Amygdala (tissue), 56 donors: Measurements from ENCODE around the gene ARPC2.
A peak's percentile ranks its signal among the peaks of the same experiment; 100 is the strongest.

Experiments used
- DNase-seq, 56 donors: peaks; one replicate each; lab custom pipeline; 2025; lab: John Stamatoyannopoulos, UW

The ARPC2 gene

GRCh38 chr2:218252509-218253231, 35.7 kb downstream of the ARPC2 start:
- DNase-seq, result peak in 2 of 56 donors; percentile 8 to 27

DNA sequence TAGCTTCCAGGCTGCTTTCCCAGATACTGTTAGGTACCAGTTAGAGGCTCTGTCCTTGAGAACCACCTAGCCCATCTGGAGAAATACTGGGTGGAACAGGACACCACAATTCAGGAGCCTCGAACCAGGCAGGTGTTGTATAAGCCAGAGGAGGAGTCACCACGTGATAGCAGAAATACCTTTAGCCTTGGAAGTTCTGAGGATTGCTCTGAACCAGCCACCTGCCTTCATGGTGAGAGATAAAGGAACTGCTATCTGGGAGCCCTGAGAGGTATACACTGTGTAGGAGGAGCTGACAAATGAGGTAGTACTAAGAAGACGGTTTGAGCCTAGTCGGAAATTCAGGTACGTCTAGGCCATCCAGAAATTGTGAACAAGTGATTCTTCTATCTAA, 36.2 kb downstream of the ARPC2 start:
- DNase-seq, result no peak

DNA sequence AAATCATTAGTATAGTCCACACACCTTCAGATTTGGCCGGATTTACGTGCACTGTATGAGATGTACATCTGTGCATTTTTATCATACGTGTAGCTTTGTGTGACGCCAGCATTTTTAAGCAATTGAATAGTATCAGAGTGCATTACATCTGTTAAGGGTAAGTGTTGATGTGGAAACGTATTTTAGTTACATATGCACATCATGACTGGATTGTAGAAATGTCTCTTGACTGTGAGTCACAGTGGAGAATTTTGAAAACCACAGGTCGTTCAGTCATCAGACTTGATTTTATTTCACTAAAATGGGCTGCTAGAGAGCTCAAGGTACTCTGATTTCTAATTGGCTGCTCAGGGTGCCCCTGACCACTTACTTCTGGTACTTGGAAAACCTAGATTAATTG, 38.5 kb downstream of the ARPC2 start:
- no peak for DNase-seq

DNA sequence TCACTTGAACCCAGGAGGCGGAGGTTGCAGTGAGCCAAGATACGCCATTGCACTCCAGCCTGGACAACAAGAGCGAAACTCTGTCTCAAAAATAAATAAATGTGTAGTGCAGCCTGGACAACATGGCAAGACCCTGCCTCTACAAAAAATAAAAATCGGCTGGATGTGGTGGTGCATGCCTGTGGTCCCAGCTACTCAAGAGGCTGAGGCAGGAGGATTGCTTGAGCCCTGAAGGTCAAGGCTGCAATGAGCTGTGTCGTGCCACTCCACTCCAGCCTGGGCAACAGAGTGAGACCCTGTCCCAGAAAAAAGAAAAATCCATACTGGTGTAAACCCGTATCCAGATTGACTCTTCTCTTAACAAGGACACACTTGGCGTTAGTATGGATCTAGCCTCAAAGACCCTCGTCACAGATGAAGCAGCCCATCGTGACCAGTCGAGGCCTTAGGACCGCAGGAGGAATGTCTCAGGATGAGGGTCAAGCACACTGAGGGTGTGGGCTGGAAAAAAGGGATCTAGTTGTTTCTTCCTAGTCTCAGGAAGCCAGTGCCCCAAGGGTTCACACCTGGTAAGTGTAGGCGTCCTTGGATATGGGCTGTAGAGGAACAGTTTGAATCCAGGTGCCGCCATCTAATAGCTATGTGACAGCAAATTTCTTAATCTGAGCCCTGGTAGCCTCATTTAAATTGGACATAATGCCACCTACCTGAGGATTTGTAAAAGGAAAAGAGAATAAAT, 39.8 kb downstream of the ARPC2 start:
- DNase-seq, result no peak

DNA sequence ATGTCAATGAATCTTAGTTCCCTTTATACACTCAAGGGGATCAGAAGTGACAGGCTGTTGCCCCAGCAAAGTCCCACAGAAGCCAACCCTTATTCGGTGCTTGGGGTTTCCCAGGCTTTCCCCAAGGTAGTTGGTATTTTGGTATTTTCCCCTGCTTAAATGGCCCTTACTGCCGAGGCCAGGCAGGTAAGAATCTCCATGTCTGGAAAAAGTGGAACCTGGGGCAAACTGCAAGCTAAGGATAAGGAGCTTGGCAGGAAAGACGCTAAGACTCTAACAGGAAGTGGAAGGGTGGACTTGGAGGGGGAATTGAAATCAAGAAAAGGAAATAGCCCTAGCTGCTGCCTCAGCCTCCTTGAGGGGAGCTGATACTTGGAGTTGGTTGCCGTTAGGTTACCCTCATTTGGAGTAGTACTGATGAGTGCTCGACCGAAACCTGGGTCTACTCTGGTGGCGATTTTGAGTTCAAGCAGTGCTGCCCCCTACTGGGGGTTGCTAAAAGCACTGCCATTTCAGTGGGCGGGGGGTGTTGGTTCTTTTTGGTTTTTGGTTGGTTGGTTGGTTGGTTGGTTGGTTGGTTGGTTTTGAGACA, 40.5 kb downstream of the ARPC2 start:
- peak in 6 of 56 donors; percentile 9 to 44 (median 28) for DNase-seq

DNA sequence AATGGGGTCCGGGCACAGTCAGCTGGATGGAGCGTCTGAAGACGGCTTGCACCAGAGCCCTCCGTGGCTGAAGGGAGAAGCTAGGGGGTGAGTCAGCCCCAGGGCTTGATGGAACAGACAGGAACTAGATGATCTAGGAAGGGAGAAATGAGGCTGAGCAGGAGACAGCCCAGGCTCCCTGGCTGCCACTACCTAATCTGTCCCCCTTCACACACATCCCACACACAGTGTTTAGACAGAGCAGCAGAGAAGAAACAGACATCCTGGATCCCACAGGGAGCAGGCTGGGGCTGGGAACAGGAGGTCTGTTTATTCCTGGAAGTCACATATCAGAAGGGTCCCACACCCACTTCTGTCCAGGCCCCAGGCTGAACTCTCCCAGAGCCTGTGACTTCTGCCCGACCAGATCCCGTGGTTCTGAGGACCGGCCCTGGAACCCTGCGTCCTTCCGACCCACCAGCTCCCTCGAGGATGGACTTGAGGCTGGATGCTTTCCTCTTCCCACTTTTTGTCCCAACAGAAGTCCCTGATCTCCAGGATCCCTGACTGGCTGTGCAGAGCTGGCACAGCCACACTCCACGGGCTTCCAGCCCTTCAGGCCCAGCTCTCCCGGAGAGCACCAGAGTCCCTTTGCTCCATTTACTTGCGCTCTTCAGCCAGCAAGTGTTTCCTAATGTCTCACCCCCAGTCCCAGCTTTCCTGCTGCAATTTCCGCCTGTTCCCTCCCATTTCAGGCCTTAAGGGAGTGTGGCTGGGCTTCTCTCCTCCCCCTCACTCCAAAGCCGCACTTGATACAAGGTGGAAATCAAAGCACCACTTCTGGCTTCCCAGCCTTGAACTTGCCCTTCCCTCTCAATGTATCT, 42.3 kb downstream of the ARPC2 start:
- DNase-seq, result peak in 2 of 56 donors; percentile 9 to 19

GRCh38 chr2:218260166-218260565, 43.2 kb downstream of the ARPC2 start:
- DNase-seq, result no peak

DNA sequence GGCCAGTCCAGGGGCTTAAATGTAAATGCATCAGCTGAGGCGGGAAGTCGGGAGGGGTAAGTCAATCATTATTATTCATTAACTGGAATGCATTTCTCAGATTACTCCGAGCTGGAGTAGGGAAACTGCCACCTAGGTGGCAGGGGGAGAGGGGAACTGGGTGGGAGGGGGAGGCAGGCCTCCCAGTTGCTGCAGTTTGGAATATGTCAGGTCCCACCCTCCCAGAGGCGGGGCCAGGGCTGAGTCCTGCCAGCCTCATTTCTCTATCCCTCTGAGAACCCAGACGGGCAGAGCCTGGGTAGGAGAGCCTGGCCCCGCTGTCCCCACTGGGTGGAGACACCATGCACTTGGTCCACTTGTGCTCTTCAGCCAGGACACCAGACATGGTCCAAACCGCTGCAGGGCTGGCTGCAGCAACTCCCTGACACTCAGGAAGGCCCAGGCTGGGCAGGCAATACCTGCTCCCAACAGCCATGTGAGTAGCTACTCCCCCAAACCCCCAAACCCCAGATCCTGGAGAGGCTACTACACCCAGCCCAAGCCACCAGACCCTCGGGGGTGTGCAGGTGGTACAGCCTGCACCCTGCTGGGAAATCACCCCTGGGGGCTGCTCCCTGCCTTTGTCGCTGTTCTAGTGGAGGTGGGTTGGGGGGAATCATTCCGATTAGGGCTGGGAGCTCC, 43.9 kb downstream of the ARPC2 start, which contains the start of gene GPBAR1:
Gene GPBAR1, plus strand, starts transcription at position 274 of the 681 bp plus-strand sequence. CDS start 1,710 bp downstream, outside the sequence.
- no peak for DNase-seq

- DNase-seq, result no peak
Measured at GRCh38 chr2:218261423-218262236, 44.6 kb downstream of the ARPC2 start.

DNA sequence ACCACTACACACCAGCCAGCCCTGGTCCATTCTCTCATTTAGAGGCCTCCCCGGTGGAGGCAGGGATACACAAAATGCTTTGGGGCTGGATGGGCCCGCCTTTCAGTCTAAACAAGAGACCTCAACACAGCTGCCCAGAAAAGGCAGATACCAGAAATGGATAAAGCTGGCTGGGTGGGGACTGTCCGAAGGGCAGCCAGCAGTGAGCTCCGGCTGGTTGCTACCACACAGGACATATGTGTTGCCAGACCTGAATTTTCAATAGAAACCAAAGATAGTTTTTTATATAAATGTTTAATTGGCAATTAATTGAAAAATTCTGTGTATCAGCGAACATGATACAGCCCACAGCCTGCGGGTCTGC, 45.2 kb downstream of the ARPC2 start:
- DNase-seq, result no peak

DNA sequence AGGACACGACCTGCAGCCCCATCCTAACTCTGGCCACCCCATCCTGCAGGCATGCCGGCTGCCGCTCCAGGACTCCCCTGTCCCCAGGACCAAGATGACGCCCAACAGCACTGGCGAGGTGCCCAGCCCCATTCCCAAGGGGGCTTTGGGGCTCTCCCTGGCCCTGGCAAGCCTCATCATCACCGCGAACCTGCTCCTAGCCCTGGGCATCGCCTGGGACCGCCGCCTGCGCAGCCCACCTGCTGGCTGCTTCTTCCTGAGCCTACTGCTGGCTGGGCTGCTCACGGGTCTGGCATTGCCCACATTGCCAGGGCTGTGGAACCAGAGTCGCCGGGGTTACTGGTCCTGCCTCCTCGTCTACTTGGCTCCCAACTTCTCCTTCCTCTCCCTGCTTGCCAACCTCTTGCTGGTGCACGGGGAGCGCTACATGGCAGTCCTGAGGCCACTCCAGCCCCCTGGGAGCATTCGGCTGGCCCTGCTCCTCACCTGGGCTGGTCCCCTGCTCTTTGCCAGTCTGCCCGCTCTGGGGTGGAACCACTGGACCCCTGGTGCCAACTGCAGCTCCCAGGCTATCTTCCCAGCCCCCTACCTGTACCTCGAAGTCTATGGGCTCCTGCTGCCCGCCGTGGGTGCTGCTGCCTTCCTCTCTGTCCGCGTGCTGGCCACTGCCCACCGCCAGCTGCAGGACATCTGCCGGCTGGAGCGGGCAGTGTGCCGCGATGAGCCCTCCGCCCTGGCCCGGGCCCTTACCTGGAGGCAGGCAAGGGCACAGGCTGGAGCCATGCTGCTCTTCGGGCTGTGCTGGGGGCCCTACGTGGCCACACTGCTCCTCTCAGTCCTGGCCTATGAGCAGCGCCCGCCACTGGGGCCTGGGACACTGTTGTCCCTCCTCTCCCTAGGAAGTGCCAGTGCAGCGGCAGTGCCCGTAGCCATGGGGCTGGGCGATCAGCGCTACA, 45.9 kb downstream of the ARPC2 start:
- no peak for DNase-seq

DNA sequence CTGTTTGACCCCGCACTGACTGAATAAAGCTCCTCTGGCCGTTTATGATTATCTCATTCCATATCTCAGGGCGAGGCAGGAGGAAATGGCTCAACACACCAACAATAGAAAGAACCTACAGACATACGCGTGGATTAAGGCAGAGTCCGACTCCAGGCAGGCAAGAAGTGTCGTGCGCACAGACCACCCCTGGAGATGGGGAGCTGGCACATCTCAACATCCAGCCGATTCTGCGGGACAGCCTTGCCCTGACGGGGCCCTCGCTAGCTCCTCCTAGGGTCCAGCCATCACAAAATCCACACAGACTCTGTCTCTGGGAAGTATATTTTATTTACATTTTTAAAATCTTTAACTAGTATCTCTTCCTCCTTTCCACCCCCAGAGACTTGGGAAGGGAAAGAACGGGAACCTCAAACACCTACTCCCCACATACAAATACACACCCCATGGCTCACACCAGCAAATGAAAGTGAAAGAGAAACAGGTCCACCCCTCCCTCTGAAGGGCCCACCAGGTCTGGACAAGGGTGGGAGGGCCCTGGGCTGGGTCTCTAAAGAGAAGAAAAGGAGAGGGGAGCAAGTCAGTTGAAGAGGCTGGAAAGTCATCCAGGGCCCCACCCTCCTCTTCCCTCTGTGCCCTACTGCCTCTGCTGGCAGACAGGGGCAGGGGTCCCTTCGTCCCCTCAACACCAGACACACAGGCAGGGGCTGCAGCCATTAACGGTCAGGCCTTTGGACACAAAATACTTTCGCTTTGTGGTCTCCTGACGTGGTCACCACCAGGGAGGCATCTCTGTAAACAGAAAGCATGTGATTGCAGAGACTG, 47.0 kb downstream of the ARPC2 start:
- no peak for DNase-seq

- DNase-seq, result no peak
Measured at GRCh38 chr2:218264773-218265561, 48.0 kb downstream of the ARPC2 start.

GRCh38 chr2:218265626-218266025, 48.6 kb downstream of the ARPC2 start:
- DNase-seq, result no peak

DNA sequence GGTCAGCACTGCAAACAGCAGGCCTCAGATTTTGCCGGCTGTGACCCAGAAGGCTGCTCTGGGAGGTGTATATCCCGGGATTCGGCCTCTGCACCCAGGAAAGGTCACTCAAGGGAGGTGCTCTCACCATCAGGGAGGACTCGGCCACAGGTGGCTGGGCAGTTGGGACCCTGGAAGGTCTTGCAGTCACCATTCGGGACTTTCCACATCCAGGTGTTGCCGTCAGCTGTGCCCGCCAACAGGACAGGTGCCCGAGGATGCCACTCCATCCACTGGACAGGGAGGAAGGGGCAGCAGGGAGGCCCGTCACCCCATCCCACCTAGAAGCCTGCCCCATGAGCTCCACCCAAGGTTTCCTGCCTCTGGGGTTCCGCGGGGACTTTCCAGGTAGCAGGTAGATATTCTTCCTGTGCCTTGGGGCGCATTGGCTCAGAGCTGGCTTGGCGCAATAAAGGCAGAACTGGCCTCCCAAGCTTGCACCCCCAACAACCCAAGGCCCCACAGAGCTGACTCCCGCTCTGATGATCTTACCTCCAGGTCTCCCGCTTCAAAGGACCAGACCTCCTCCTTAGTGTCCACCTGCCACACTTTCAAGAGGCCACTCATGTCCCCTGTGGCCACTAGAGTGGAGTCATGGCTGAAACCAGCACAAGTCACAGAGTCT, 49.5 kb downstream of the ARPC2 start:
- no peak for DNase-seq

DNA sequence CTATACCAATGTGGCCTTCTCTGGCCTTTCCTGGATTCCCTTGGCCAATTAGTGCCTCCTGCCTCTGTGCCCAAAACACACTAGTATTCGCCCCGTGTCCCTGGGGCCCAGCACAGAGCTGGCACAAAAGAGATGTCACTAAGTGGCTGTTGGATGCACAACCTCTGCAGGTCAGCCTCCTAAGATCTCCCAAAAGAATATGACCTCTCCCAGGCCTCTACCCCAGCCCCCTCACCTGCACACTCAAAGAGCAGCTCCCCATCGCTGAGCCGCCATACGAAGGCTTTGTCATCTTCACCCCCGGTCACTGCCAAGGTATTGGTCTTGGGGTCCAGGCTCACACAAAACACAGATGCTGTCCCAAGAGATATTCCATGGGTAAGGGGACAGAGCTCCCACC, 50.3 kb downstream of the ARPC2 start:
- no peak for DNase-seq
